Left forelimb (tissue), 1 donor: ENCODE measurements around the gene GALNT17.
"Not testable (repeated sequence)": the region's sequence is repeated elsewhere in the genome, so short reads cannot be mapped to it uniquely, and the experiment has no call there.

Experiments used
- DNase-seq: peaks from one replicate; pipeline ENCODE4 v3.0.0-alpha.2; 2018; ENCODE audit warnings: low spot score

Gene GALNT17

GRCh38 chr7:71563276-71563675 lies 431.3 kb downstream of the GALNT17 start:
- no peak for DNase-seq

GRCh38 chr7:71566376-71566775 lies 434.4 kb downstream of the GALNT17 start:
- no peak for DNase-seq

GRCh38 chr7:71566991-71567390 lies 435.0 kb downstream of the GALNT17 start:
- DNase-seq = no peak

GRCh38 chr7:71574153-71574860 lies 442.4 kb downstream of the GALNT17 start:
- DNase-seq = no peak

GRCh38 chr7:71580027-71580426 lies 448.1 kb downstream of the GALNT17 start:
- DNase-seq = no peak

GRCh38 chr7:71584256-71584655 lies 452.3 kb downstream of the GALNT17 start:
- DNase-seq = no peak

GRCh38 chr7:71591876-71592275 lies 459.9 kb downstream of the GALNT17 start:
- no peak for DNase-seq

GRCh38 chr7:71592388-71592787 lies 460.4 kb downstream of the GALNT17 start:
- DNase-seq = not testable (repeated sequence)

GRCh38 chr7:71594736-71595135 lies 462.8 kb downstream of the GALNT17 start:
- DNase-seq = no peak

GRCh38 chr7:71595176-71595575 lies 463.2 kb downstream of the GALNT17 start:
- no peak for DNase-seq

- DNase-seq = no peak
Observed at GRCh38 chr7:71598553-71598952, 466.6 kb downstream of the GALNT17 start.

GRCh38 chr7:71601851-71602250 lies 469.9 kb downstream of the GALNT17 start:
- DNase-seq = peak; percentile 67

GRCh38 chr7:71604818-71605414 lies 473.0 kb downstream of the GALNT17 start:
- no peak for DNase-seq

- no peak for DNase-seq
Observed at GRCh38 chr7:71611986-71612385, 480.0 kb downstream of the GALNT17 start.

GRCh38 chr7:71612911-71613310 lies 481.0 kb downstream of the GALNT17 start:
- no peak for DNase-seq

GRCh38 chr7:71613313-71613712 lies 481.4 kb downstream of the GALNT17 start:
- DNase-seq = no peak

- DNase-seq = no peak
Observed at GRCh38 chr7:71615017-71615416, 483.1 kb downstream of the GALNT17 start.

GRCh38 chr7:71616217-71616616 lies 484.3 kb downstream of the GALNT17 start:
- DNase-seq = no peak

GRCh38 chr7:71618278-71618677 lies 486.3 kb downstream of the GALNT17 start:
- no peak for DNase-seq

- DNase-seq = no peak
Observed at GRCh38 chr7:71625545-71625944, 493.6 kb downstream of the GALNT17 start.

GRCh38 chr7:71626206-71626605 lies 494.3 kb downstream of the GALNT17 start:
- no peak for DNase-seq

GRCh38 chr7:71627651-71628050 lies 495.7 kb downstream of the GALNT17 start:
- no peak for DNase-seq

GRCh38 chr7:71630516-71630915 lies 498.6 kb downstream of the GALNT17 start:
- DNase-seq = no peak

- no peak for DNase-seq
Observed at GRCh38 chr7:71633551-71634008, 501.6 kb downstream of the GALNT17 start.
